Coronary artery (tissue), 2 donors: Measurements from ENCODE around the gene EEF1G.

ENCODE experiments used
- DNase-seq: peaks from one replicate; pipeline ENCODE4 v3.0.0-alpha.2; 2017; ENCODE audit warnings: low spot score
- H3K27ac ChIP-seq, 2 donors: fragments of 200-600 bp; sonication (generic); one replicate each; pipeline ENCODE4 v1.5.1; 2016 to 2019
- H3K4me3 ChIP-seq: fragments of 200-600 bp; sonication (generic); 2 replicates; pipeline ENCODE4 v1.5.1; 2016; ENCODE audit warnings: mild to moderate bottlenecking, moderate library complexity
- TF ChIP-seq, protein P1 (sequence below): fragments of 200-600 bp; sonication (generic); IDR thresholded peaks from one replicate; pipeline ENCODE4 v1.5.1; 2019; ENCODE audit warnings: antibody characterized with exemption

EEF1G gene

DNA sequence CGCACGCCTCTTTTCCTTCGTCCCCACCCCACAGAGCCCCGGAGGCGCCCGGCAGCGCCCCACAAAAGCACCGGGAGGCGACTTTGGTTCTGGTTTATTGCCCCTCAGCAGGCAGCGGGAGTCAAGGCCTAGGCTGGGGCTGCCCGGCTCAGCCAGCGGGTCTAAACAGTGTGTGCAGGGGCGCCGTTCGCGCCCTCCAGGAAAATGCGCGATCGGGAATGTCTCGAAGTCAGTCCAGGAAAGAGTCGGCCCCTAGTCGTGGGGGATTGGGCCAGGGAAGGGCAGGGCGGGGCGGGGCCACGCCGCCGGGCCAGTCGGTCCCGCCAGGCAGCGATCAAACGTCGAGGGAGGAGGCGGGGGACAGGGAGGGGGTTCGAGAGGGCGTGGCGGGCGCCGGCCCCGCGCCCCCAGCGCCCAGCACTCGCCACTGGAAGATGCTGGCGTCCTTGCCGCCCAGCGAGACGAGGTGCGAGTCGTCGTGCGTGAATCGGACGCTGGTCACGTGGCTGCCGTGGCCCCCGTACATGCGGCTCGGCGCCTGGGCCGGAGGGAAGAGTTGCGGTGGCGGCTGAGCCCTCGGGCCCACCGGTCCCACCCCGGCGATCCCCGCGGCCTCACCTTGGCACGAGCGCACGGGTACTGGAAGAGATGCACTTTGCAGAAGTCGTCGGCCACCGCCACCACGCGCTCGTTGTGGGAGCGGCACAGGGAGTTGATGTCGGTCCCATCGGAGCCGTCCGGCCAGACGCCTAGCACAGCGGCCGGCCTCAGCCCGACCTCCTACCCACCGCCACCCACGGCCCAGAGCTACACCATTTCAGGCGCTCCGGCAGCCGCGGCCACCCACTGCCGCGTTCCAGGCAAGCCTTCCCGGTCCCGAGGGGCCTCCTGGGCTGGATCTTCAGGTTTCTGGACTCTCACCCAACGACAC, 28.7 kb upstream of the EEF1G start:
- TF ChIP-seq, protein P1, sequence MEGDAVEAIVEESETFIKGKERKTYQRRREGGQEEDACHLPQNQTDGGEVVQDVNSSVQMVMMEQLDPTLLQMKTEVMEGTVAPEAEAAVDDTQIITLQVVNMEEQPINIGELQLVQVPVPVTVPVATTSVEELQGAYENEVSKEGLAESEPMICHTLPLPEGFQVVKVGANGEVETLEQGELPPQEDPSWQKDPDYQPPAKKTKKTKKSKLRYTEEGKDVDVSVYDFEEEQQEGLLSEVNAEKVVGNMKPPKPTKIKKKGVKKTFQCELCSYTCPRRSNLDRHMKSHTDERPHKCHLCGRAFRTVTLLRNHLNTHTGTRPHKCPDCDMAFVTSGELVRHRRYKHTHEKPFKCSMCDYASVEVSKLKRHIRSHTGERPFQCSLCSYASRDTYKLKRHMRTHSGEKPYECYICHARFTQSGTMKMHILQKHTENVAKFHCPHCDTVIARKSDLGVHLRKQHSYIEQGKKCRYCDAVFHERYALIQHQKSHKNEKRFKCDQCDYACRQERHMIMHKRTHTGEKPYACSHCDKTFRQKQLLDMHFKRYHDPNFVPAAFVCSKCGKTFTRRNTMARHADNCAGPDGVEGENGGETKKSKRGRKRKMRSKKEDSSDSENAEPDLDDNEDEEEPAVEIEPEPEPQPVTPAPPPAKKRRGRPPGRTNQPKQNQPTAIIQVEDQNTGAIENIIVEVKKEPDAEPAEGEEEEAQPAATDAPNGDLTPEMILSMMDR, result peak; percentile 27
- DNase-seq, result peak; percentile 87
- Histone ChIP-seq H3K4me3 (peak overlapping the region; percentile 90), H3K27ac (peak overlapping the region; percentile 87 to 97)

DNA sequence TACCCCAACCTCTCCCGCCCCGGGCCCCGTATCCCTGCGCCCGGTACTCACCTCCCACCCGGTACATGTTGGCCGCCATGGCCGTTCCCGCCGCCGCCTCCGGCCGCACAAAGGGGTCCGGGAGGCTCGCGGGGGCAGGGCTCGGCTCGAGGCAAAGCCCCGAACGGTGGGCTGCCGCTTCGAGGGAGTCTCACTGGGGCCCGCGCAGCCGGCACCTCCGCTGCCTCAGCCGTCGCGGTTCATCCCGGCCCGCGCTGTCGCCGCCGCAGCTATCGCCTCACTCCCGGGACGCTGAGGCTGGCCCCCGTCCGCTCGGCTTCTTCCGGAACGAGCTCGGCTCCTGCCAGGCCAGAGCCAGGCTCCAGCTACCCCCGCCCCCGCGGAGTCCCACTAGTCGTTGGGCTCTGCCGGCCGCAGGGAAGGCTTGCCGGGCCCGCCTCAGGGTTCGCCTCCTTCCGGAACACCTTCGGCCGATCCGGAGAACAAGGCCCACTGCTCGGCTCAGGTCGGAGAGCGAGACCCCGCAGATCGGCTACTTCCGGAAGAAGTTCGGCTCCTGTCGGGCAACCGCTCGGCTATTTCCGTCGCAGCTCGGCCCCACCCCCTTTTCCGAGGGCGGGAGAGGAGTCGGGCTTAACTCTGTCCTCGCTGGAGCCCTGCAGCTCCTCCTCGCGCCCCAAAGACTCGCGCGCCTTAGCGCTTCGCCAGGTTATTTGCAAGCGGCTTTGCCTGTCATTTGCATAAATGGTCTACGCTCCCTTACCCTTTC, 27.9 kb upstream of the EEF1G start, which contains the start of gene MTA2:
Gene MTA2, minus strand, starts transcription at position 494 of the 769 bp plus-strand sequence. Its CDS starts 415 bp downstream, at position 79.
- Histone ChIP-seq H3K4me3 (peak within 1 kb of the TSS; percentile 90), H3K27ac (peak within 1 kb of the TSS; percentile 87 to 97)
- peak; percentile 99 for DNase-seq
- TF ChIP-seq, protein P1, result no peak

DNA sequence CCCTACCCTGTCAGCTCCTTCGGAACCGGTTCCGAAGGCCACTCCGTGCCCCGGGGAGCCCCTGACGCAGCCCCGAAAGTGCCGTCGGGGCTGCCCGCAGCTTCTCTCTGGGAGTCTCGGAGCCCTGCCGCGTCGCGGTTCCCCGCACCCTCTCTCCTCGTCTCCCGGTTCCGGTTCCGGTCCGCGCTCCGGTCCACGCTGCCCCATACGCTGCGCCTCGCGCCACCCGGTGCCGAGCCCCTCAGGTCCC, 27.4 kb upstream of the EEF1G start:
- H3K27ac ChIP-seq, result peak overlapping the region; percentile 87 to 97
- H3K4me3 ChIP-seq, result peak overlapping the region; percentile 90
- DNase-seq, result no peak
- TF ChIP-seq, protein P1, result no peak

DNA sequence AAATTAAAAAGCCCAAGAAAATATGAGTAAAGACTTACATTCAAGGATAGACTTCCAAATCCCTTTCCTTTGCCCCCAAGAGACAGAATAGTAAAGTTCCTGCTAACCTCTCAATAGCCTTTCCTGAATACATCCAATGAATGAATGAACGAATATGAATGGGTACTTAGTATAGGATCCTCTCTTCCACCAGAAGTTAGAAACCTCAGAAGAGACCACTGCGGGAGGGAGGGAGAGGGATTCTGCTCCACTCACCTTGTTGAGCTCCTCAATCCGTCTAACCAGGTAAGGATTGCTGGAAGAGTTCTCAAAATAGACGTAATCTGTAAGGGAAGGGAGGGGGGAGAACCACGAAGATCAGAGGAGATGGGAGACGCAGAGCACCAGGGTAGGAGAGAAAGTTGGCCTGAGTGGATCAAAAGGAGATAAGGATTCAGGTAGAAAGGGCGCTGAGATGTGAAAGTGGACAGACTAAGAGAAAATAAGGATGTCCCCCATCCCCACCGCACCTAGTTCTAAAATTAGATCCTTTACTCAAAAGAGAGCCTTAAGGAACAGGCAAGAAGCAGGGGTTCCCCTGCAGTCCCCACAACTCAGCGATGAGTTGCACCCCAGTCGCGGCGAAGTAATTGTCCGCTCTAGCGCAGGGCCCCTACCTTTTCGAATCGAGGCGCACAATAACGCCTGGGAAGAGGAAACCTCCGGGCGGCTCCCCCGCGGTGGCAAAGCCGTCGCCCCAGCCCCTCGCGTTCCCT, 26.9 kb upstream of the EEF1G start:
- peak overlapping the region; percentile 90 for H3K4me3 ChIP-seq
- no peak for DNase-seq

DNA sequence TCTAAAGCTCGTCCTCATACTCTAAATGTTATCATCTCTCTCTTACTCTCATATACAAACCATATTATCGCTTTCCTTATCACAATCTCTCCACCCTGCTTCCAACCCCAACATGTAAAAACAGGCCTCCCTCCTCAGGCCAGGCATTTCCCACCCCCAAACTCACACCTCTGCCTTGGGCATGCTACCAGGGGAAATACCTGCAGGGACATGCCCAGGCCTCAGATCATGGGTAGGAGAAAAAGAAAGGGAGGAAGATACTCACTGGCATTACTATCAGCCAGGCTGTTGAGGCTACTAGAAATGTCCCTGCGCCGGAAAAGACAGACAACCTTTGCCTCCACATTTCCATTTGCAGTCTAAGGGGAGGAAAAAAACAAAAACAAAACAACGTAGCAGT, 26.2 kb upstream of the EEF1G start:
- peak overlapping the region; percentile 12 to 97 for H3K27ac ChIP-seq
- no peak for DNase-seq
- TF ChIP-seq, protein P1, result no peak
- peak overlapping the region; percentile 90 for H3K4me3 ChIP-seq

More for the DNA sequence above, 26.9 kb upstream of the EEF1G start:
- peak overlapping the region; percentile 87 to 97 for H3K27ac ChIP-seq
- TF ChIP-seq, protein P1, result no peak

DNA sequence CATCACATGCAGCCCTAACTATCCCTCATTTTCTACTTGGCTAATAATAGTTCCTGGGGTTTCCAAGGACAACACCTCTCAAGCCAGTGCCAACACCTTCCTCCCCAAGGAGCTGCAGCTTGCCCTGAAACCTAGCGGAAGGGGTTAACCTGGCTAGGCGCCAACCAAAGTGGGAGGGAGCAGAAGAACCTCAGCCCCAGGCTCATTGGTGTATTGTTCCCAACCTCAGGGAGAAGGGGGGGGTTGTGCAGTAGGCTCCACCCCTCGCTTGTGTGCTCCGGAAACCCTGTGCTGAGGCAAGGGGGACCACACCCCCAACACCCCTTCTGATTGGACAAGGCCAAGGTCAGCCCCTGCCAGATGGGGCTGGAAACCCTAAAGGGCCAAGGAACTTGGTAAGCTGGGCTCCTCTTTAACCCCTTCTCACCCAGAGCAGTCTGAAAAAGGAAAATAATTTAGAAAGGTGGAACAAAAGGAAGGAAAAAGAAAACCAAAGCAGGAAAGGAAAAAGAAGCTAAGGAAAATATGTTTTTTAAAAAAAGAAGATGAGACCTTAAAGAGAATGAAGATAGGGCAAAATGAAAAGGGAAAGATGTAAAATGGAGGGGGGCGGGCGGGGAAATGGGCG, 25.5 kb upstream of the EEF1G start:
- TF ChIP-seq, protein P1, result no peak
- H3K27ac ChIP-seq, result peak overlapping the region; percentile 12 to 97
- H3K4me3 ChIP-seq, result peak overlapping the region; percentile 90
- peak; percentile 99 for DNase-seq
